Endodermal cell (in vitro differentiated cells): ENCODE results near the gene EWSR1. TPM values are rescaled to one million over a fixed set of nuclear protein-coding genes. Genes with fewer than 3 reads are reported as not detected.

ENCODE experiments used
- DNase-seq: peaks from one replicate; pipeline ENCODE4 v3.0.0-alpha.2; 2017
- H3K27ac ChIP-seq: 2 replicates; pipeline ENCODE4 v1.5.1; 2013; ENCODE audit warnings: mild to moderate bottlenecking, low read depth, low read length, moderate library complexity
- H3K27me3 ChIP-seq: 2 replicates; pipeline ENCODE4 v1.6.1; 2013; ENCODE audit warnings: mild to moderate bottlenecking, low read length, moderate library complexity; ENCODE audit not compliant: insufficient read depth, control insufficient read depth, poor library complexity, severe bottlenecking
- H3K36me3 ChIP-seq: 2 replicates; pipeline ENCODE4 v1.7.0; 2013; ENCODE audit warnings: mild to moderate bottlenecking, low read length, moderate library complexity; ENCODE audit not compliant: control insufficient read depth, insufficient read depth
- H3K4me1 ChIP-seq: one replicate; pipeline ENCODE4 v1.7.0; 2013; ENCODE audit warnings: low read length; ENCODE audit not compliant: control insufficient read depth, insufficient read depth
- H3K4me3 ChIP-seq: 2 replicates; pipeline ENCODE4 v1.5.1; 2013; ENCODE audit warnings: mild to moderate bottlenecking, low read length, moderate library complexity
- H3K9ac ChIP-seq: 2 replicates; pipeline ENCODE4 v1.6.1; 2013; ENCODE audit warnings: mild to moderate bottlenecking, low read length, moderate library complexity; ENCODE audit not compliant: poor library complexity, severe bottlenecking; ENCODE audit errors: extremely low read depth
- H3K9me3 ChIP-seq: 2 replicates; pipeline ENCODE4 v1.6.1; 2013; ENCODE audit warnings: mild to moderate bottlenecking, low read length, moderate library complexity; ENCODE audit not compliant: control insufficient read depth
- H3K27ac Mint-ChIP-seq: 2 replicates; pipeline ENCODE4 v1.8.0; 2020; ENCODE audit warnings: mixed read lengths
- H3K27me3 Mint-ChIP-seq: 2 replicates; pipeline ENCODE4 v1.8.0; 2021; ENCODE audit warnings: mild to moderate bottlenecking, mixed read lengths; ENCODE audit not compliant: insufficient read depth
- H3K36me3 Mint-ChIP-seq: 2 replicates; pipeline ENCODE4 v1.8.0; 2020; ENCODE audit warnings: low read depth, mixed read lengths
- H3K4me1 Mint-ChIP-seq: 2 replicates; pipeline ENCODE4 v1.8.0; 2020; ENCODE audit warnings: mixed read lengths
- H3K4me3 Mint-ChIP-seq: 2 replicates; pipeline ENCODE4 v1.8.0; 2020; ENCODE audit warnings: mild to moderate bottlenecking, moderate library complexity, mixed read lengths
- H3K9me3 Mint-ChIP-seq: 2 replicates; pipeline ENCODE4 v1.8.0; 2020; ENCODE audit warnings: mild to moderate bottlenecking, mixed read lengths
- CTCF ChIP-seq: fragments of 200-600 bp; sonication (generic); conservative IDR thresholded peaks from 2 replicates; pipeline ENCODE4 v1.5.0; 2021; ENCODE audit warnings: antibody characterized with exemption, mild to moderate bottlenecking
- WGBS, 2 experiments: methylation state at CpG; one replicate each; pipeline versions ENCODE4 v1.1.5 to v1.1.7; 2013; ENCODE audit warnings: missing lambda C conversion rate in 2 of 2, mixed read lengths in 1 of 2; ENCODE audit not compliant: insufficient coverage in 1 of 2, insufficient read length in 1 of 2; 5-methylcytosine and 5-hydroxymethylcytosine counted together
- total RNA-seq, 2 donors: library from RNA; stranded (reverse); fragmentation: NEBNext Ultra II Directional in 1 of 2; extraction: Animal tissue kit (Norgen Biotek cat#: 25700) in 1 of 2; gene quantifications; 2 replicates in 1 of 2; 3 replicates in 1 of 2; pipeline ENCODE4 v1.2.1, GENCODE V29; 2021

The EWSR1 gene
- total RNA-seq, 2 donors from 2014 or later = 295 to 352 TPM

DNA sequence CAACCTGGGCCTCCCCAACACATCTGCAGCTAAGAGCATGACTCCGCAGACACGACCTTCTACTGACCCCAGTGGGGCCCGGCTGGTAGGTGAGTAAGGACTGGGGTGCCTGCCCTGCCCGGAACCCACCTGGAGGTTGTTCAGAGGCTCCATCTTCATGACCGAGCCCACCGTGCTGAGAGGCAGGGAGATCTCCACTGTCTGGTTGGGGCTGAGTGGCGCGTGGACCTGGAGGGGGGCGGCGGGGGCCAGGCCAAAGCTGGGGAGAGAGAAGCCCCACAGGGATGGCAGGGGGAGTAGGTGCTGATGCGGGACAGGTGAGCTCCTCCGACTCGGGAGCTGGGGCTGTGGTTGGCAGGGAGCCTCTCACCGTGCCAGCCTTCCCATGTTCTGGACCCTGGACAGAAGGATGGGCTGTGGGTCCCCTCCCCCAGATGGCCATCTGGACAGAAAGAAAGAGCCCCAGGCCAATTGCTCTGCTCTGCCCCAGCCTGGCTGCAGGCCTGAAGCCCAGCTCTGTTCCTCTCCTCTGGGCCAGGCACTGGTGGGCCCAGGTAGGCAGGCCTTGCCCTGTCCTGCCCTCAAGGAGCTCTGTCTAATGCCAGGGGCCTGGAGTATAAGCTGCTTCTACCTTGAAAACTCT, 63.7 kb downstream of the EWSR1 start:
- Mint-ChIP-seq H3K4me3 (no peak overlapping the region), H3K9me3 (no peaks in the 10 kb centered on the region), H3K27me3 (no peaks in the 10 kb centered on the region), H3K36me3 (peaks cover 39% of the 10 kb centered on the region), H3K4me1 (peaks cover 11% of the 10 kb centered on the region), H3K27ac (no peak overlapping the region)
- WGBS, 2 experiments = 88% methylated on average over 13 of the region's 14 CpGs; no CpG with 5 or more reads in 1 of the 2 experiments
- no peak for DNase-seq
- Histone ChIP-seq H3K27ac (no peak overlapping the region), H3K27me3 (no peaks in the 10 kb centered on the region), H3K9ac (no peak overlapping the region), H3K36me3 (peaks cover 59% of the 10 kb centered on the region), H3K9me3 (no peaks in the 10 kb centered on the region), H3K4me3 (no peak overlapping the region), H3K4me1 (no peaks in the 10 kb centered on the region)
- TF ChIP-seq CTCF = no peak

DNA sequence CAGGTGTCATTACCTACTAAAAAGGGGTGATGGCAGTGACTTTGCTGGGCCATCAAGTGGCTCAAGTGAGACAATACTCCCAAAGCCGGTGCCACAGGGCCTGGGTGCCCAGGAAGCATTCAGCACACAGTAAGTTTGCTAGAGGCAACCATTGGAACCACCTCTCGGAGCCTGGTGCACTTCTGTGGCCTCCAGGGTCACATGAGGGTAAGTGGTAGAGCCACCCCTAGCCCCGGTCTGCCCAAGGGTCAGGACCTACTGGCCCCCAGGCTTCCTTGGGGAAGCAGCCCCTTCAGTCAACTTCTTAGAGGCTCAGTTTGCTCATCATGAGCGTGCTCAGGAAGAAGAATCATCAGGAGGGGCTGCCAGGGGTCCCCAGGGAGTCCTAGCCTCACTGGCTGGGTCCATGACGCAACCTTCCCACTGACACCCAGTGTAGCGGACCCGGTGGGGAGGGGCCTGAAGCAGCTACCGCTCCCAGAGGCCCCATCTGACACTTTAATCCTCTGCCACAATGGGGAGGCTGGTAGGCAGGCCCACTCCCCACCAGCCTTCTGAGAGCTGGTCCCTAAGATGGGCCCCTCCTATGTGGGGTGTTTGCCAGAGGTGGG, 64.9 kb downstream of the EWSR1 start:
- H3K4me1 Mint-ChIP-seq = peaks cover 11% of the 10 kb centered on the region
- Histone ChIP-seq H3K4me3 (no peak overlapping the region), H3K27ac (no peak overlapping the region), H3K36me3 (peaks cover 63% of the 10 kb centered on the region), H3K9ac (no peak overlapping the region), H3K4me1 (no peaks in the 10 kb centered on the region), H3K27me3 (no peaks in the 10 kb centered on the region), H3K9me3 (no peaks in the 10 kb centered on the region)
- no peak for DNase-seq
- H3K4me3 Mint-ChIP-seq = no peak overlapping the region
- H3K36me3 Mint-ChIP-seq = peaks cover 43% of the 10 kb centered on the region
- no peak overlapping the region for H3K27ac Mint-ChIP-seq
- H3K9me3 Mint-ChIP-seq = no peaks in the 10 kb centered on the region
- WGBS, 2 experiments = 94 to 96% methylated on average over 4 to 8 of the region's 8 CpGs
- no peak for TF ChIP-seq CTCF
- H3K27me3 Mint-ChIP-seq = no peaks in the 10 kb centered on the region

DNA sequence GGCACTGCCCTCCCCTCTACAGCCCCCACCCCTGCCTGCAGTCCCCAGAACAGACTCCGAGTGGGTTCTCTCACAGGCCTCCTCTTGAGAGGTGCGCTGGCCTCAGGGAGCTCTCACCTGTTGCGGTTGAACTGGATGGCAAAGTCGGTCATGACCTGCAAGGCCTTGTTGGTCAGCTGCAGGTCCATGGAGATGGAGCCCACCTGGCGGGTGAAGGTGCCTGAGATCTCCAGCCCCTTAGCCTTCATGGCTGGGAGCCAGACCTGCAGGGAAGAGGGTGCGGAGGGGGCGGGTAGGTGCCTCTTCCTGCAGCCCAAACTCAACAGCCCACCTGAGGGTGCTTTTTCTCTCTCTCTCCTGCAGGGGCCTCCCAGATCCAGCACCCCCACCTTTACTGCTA, 66.1 kb downstream of the EWSR1 start:
- no peaks in the 10 kb centered on the region for H3K9me3 ChIP-seq
- WGBS, 2 experiments = 90 to 97% methylated on average over 3 to 6 of the region's 7 CpGs
- H3K27ac ChIP-seq = no peak overlapping the region
- H3K4me1 ChIP-seq = no peaks in the 10 kb centered on the region
- no peaks in the 10 kb centered on the region for H3K27me3 Mint-ChIP-seq
- DNase-seq = no peak
- H3K4me1 Mint-ChIP-seq = peaks cover 11% of the 10 kb centered on the region
- peaks cover 66% of the 10 kb centered on the region for H3K36me3 ChIP-seq
- no peak overlapping the region for H3K27ac Mint-ChIP-seq
- H3K4me3 ChIP-seq = no peak overlapping the region
- H3K9me3 Mint-ChIP-seq = no peaks in the 10 kb centered on the region
- peaks cover 51% of the 10 kb centered on the region for H3K36me3 Mint-ChIP-seq
- no peak overlapping the region for H3K4me3 Mint-ChIP-seq
- H3K9ac ChIP-seq = no peak overlapping the region
- TF ChIP-seq CTCF = no peak
- H3K27me3 ChIP-seq = no peaks in the 10 kb centered on the region
